ENCODE data around the gene PSTPIP2. TPM values are rescaled to one million over a fixed set of nuclear protein-coding genes. Genes with fewer than 3 reads are reported as not detected.

Gene PSTPIP2
- total RNA-seq, 2 donors from 2014 or later, result 1.6 to 4.4 TPM

DNA sequence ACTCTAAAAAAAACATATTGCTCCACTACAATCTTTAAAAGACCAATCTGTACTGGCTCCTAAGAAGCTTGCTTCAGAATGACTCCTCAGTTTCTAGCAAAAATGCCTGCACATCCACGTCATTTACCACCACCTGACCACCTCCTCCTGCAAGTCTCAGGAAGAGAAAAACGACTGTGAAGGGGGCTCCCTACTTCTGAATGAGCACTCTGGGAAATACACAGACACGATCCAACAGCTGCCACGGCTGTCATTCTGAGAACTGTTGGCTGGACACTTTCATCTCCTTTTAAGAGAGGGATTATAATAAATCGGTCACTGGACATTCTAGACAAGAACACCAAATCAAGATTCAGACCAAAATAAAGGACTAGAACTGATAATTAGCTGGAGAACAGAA, 126.4 kb downstream of the PSTPIP2 start:
- ATAC-seq (no peak), DNase-seq (no peak)
- intact Hi-C loops (cut with DNase I), result no loop called here
- TF ChIP-seq POLR2A (IDR thresholded peaks at IDR 0.05), result no peak
- TF ChIP-seq, protein P1, sequence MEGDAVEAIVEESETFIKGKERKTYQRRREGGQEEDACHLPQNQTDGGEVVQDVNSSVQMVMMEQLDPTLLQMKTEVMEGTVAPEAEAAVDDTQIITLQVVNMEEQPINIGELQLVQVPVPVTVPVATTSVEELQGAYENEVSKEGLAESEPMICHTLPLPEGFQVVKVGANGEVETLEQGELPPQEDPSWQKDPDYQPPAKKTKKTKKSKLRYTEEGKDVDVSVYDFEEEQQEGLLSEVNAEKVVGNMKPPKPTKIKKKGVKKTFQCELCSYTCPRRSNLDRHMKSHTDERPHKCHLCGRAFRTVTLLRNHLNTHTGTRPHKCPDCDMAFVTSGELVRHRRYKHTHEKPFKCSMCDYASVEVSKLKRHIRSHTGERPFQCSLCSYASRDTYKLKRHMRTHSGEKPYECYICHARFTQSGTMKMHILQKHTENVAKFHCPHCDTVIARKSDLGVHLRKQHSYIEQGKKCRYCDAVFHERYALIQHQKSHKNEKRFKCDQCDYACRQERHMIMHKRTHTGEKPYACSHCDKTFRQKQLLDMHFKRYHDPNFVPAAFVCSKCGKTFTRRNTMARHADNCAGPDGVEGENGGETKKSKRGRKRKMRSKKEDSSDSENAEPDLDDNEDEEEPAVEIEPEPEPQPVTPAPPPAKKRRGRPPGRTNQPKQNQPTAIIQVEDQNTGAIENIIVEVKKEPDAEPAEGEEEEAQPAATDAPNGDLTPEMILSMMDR (IDR thresholded peaks at IDR 0.05), result no peak
- WGBS, 2 donors, result 74% methylated on average over 5 of the region's 5 CpGs
- H3K4me3 ChIP-seq, result no peak overlapping the region
- H3K36me3 ChIP-seq (replicated peaks in 1 of 2; ENCODE audit: insufficient read depth in 1 of 2, low read depth in 2 of 2), result peaks cover 0 to 53% of the 10 kb centered on the region in 2 donors
- H3K9me3 ChIP-seq, result no peaks in the 10 kb centered on the region
- H3K27ac ChIP-seq, result no peak overlapping the region
- no peaks in the 10 kb centered on the region for H3K27me3 ChIP-seq
- no peaks in the 10 kb centered on the region for H3K4me1 ChIP-seq

DNA sequence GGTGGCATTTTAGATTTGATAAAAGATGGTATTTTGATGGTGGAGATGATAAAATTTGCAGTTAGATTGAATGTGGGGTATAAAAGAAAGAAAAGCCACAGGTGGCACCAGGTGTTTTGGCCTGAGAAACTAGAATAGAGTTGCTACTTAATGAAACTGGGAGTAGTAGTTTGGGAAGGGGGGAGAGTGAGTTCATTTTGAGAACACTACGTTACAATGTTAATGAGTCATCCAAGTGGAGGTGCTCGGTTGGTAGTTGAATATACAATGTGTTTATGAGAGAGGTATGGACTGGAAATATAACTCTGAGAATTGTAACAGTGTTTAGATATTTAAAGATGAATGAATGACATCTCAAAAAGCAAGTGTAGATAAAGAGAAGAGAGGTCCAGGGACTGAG, 131.3 kb downstream of the PSTPIP2 start:
- no peaks in the 10 kb centered on the region for H3K27me3 ChIP-seq
- ATAC-seq (no peak), DNase-seq (no peak)
- H3K27ac ChIP-seq, result no peak overlapping the region
- no peaks in the 10 kb centered on the region for H3K9me3 ChIP-seq
- peaks cover 0 to 47% of the 10 kb centered on the region in 2 donors for H3K36me3 ChIP-seq (replicated peaks in 1 of 2; ENCODE audit: insufficient read depth in 1 of 2, low read depth in 2 of 2)
- no peak overlapping the region for H3K4me3 ChIP-seq
- intact Hi-C loops (cut with DNase I), result no loop called here
- TF ChIP-seq POLR2A (IDR thresholded peaks at IDR 0.05), result no peak
- TF ChIP-seq, protein P1 (IDR thresholded peaks at IDR 0.05), result no peak
- WGBS, 2 donors, result 84 to 92% methylated on average over 2 of the region's 2 CpGs
- no peaks in the 10 kb centered on the region for H3K4me1 ChIP-seq

DNA sequence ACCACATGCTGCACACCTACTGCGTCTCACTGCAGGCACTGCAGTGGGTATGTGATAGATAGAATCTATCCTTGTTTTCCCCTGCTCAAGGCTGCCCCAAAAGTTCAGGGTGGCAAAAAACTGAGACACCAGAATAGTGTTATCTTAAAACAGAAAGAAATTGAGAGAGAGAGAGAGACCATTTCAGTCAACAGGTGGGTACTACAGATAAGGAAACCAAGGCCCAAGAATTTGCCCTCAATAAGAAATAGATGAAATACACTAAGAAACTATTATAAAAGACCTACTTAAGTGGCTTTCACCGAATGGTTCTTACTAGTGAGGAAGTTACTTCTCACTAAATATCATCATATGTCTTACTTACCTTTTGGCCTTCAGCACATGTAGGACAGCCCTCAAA, 132.8 kb downstream of the PSTPIP2 start:
- 95 to 100% methylated on average over 2 of the region's 2 CpGs for WGBS, 2 donors
- Histone ChIP-seq H3K36me3 (replicated peaks in 1 of 2; ENCODE audit: insufficient read depth in 1 of 2, low read depth in 2 of 2) (peaks cover 0 to 37% of the 10 kb centered on the region in 2 donors), H3K27ac (no peak overlapping the region), H3K27me3 (no peaks in the 10 kb centered on the region), H3K4me1 (no peaks in the 10 kb centered on the region), H3K4me3 (no peak overlapping the region), H3K9me3 (no peaks in the 10 kb centered on the region)
- no peak for DNase-seq
- intact Hi-C loops (cut with DNase I), result no loop called here
- no peak for TF ChIP-seq POLR2A (IDR thresholded peaks at IDR 0.05)
- TF ChIP-seq, protein P1 (IDR thresholded peaks at IDR 0.05), result no peak
- ATAC-seq, result no peak

DNA sequence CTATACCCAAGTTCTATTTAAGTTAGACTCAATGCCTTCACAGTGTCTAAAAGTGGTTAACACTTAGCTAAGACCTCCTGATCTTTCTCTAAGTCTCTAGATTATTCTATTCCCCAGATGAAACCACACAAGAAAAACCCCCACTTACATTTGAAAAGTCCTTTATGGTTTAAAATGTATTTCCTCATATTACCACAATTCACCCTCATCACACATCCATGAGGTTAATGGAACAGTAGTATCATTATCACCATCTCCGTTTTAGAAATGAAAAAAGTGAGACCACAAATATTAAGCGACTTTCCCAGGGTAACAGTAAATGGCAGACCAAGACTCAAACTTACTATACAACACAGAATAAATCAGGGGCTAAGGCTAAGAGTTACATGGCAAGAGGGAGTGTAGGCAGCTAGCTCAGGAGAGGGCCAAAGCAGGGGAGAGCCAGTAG, 133.5 kb downstream of the PSTPIP2 start:
- Histone ChIP-seq H3K9me3 (no peaks in the 10 kb centered on the region), H3K36me3 (replicated peaks in 1 of 2; ENCODE audit: insufficient read depth in 1 of 2, low read depth in 2 of 2) (peaks cover 0 to 32% of the 10 kb centered on the region in 2 donors), H3K27me3 (no peaks in the 10 kb centered on the region), H3K4me1 (no peaks in the 10 kb centered on the region), H3K4me3 (no peak overlapping the region), H3K27ac (no peak overlapping the region)
- DNase-seq, result no peak
- intact Hi-C loops (cut with DNase I), result no loop called here
- ATAC-seq, result no peak
- no peak for TF ChIP-seq POLR2A (IDR thresholded peaks at IDR 0.05)
- TF ChIP-seq, protein P1 (IDR thresholded peaks at IDR 0.05), result no peak
- WGBS, 2 donors, result 63 to 80% methylated on average over 2 of the region's 2 CpGs

DNA sequence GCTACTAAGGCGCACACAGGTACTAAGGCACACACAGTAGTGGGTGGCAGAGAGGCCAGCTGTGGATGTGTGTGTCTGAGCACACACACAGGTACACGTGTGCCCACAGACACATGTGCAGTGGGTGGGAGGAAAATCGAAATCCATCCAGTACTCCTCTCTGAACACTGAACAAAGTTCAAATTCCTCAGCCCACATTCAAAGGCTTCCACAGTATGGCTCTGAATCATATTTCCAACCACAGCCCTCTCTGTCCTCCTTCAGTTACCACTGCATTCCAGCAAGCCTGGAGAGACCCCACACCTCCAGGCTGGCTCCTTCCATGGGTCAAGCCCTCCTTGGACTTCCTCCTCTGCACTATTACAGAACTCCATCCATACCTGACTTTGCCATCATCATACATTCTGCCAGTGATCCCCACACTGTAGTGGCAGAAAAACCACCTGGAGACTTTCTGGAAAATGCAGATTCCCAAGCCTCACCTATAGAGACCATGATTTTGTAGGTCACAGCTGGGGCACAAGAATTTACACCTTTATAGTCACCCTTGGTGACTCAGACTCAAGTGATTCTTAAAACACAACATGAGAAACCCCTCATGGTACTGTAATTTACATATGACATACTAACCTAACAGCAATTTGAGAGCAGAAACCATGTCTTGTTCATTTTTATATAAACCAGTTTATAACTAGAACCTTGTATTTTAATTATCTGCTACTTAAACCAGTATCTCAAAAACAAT, 136.3 kb downstream of the PSTPIP2 start:
- H3K4me1 ChIP-seq, result no peaks in the 10 kb centered on the region
- 85 to 89% methylated on average over 3 of the region's 3 CpGs for WGBS, 2 donors
- ATAC-seq (no peak), DNase-seq (no peak)
- intact Hi-C loops (cut with DNase I), result no loop called here
- no peak overlapping the region for H3K27ac ChIP-seq
- no peaks in the 10 kb centered on the region for H3K9me3 ChIP-seq
- peaks cover 3 to 18% of the 10 kb centered on the region in 2 donors for H3K36me3 ChIP-seq (replicated peaks in 1 of 2; ENCODE audit: insufficient read depth in 1 of 2, low read depth in 2 of 2)
- no peak for TF ChIP-seq POLR2A (IDR thresholded peaks at IDR 0.05)
- TF ChIP-seq, protein P1 (IDR thresholded peaks at IDR 0.05), result no peak
- no peaks in the 10 kb centered on the region for H3K27me3 ChIP-seq
- H3K4me3 ChIP-seq, result no peak overlapping the region
